Renal pelvis (tissue), 4 donors: Measurements from ENCODE around the gene ZNF746. TPM values are rescaled to one million over a fixed set of nuclear protein-coding genes. Genes with fewer than 3 reads are reported as not detected.
"Not testable (repeated sequence)": the region's sequence is repeated elsewhere in the genome, so short reads cannot be mapped to it uniquely, and the experiment has no call there.

Source experiments
- DNase-seq: peaks from one replicate; pipeline ENCODE4 v3.0.0-alpha.2; 2013
- polyA plus RNA-seq, 3 donors: library from polyadenylated mRNA; unstranded; fragments of 120-200 nt; gene quantifications; one replicate each; pipeline ENCODE4 v1.2.1, GENCODE V29; 2013; ENCODE audit not compliant: insufficient read length in 3 of 3

The ZNF746 gene
- polyA plus RNA-seq, 3 donors: 14.9 to 19.2 (median 15.0) TPM

DNA sequence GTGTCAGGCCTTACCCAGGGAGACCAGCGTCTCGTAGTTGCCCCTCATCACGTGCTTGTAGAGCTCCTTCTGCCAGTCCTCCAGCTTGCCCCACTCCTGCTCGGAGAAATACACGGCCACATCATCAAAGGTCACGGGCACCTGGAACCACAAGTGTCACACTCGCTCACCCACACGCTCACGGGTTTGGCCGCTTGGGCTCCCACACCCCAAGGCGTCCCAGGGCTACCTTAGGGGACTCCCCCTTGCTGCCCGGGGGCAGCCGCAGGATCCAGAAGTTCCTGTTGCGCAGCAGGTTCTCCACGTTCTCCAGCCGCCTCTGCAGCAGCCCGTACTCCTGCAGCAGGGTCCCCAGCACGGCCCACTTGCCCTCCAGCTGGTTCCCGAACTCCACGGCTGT is 3.6 kb downstream of the ZNF746 start:
- DNase-seq: not testable (repeated sequence)

GRCh38 chr7:149493366-149493765 is 4.2 kb downstream of the ZNF746 start:
- no peak for DNase-seq

GRCh38 chr7:149490083-149490760 is 7.4 kb downstream of the ZNF746 start:
- DNase-seq: no peak

- DNase-seq: no peak
Measured at GRCh38 chr7:149489391-149490024, 8.1 kb downstream of the ZNF746 start.

- DNase-seq: no peak
Measured at GRCh38 chr7:149479568-149479967, 18.0 kb downstream of the ZNF746 start.

GRCh38 chr7:149478754-149479153 is 18.9 kb downstream of the ZNF746 start:
- DNase-seq: no peak

- DNase-seq: no peak
Measured at GRCh38 chr7:149477494-149478443, 19.8 kb downstream of the ZNF746 start.

GRCh38 chr7:149476791-149477190 is 20.8 kb downstream of the ZNF746 start:
- no peak for DNase-seq

DNA sequence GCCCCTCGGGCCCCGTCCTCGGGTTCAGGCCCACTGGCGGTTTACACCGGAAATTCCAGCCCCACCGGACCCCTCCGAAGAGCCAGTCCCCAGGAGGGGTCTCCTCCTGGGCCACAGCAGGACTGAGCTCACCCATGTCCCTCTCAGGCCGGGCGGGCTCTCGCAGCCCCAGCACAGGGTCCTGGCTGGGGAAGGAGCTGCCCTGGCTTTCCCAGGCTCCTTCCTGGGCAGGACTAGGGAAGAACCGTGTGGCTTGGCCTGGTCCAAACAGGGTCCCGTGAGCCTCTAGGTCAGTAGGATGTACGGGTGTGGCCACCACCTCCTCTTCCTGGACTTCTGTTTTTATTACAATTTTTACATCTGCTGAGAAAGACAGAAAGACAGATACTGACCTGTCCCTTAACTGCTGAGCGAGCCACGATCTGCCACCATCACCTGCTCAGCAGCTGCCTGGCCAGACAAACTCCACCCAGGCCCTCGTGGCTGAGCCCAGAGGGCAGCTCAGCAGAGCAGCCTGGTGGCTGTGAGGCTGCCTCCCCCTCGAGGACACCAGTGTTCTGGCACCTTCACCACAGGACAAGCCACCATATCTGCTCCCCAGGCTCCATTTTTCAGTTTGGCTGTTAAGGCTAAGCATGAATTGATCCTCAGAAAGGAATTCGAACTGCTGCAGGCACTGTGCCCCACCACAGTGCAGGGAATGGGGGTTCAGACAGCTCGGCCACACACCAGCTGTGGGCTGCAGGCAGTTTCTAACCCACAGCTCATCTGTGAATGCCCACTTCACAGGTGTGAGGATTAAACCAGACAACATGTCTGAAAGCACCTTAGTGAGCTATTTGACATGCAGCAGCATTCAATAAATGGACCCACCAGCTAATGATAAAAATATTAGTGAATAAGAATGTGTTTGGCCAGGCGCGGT is 22.2 kb downstream of the ZNF746 start:
- no peak for DNase-seq

DNA sequence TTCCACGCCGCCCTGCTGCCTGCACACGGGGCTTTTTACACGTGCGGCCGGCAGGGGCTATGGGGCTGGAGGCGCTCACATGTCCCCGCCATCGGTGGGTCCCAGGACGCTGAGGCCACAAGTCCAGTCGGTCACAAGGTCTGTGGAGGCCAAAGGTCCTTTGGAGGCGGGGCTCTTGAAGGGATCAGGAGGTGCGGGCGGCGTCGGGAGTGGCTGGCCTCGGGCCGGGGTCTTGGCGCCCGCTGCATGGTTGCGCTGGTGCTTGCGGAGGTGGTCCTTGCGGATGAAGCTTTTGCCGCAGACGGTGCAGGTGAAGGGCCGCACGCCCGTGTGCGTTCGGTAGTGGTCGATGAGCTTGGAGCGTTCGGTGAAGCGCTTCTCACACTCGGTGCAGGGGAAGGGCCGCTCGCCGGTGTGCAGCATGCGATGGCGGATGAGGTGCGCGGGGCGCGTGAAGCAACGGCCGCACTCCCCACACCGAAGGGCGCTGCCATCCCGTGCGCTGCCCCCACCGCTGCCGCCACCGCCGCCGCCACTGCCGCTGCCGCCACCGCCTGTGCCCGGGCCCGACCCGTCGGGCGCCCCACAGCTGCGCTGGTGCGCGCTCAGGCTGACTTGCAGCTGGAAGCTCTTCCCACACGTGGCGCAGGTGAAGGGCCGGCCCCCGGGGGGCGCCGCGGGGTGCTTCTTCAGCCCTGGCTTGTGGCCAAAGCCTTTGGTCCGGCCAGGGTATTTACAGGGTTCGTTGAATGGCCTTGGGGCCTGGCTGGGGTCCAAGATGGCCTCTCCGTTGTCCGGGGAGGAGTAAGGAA is 23.1 kb downstream of the ZNF746 start:
- no peak for DNase-seq

DNA sequence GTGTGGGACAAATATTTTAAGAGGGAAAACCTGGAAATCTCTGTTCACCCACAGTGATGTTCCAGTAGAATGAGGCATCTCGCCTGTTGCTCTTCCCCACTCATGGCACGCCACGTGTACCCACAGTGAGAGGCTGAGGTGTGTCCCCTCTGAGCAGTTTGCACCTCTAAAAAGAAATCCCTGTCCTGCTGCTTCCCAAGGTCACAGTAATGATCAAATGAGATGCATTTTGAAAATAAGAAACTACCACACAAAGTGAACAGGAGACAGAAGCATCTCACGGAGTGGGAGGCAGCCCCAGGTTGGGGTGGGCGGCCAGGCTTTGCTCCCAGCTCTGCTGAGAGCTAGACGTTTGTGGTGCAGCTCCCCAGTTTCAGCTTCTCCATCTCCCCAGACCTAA is 24.4 kb downstream of the ZNF746 start:
- DNase-seq: no peak

DNA sequence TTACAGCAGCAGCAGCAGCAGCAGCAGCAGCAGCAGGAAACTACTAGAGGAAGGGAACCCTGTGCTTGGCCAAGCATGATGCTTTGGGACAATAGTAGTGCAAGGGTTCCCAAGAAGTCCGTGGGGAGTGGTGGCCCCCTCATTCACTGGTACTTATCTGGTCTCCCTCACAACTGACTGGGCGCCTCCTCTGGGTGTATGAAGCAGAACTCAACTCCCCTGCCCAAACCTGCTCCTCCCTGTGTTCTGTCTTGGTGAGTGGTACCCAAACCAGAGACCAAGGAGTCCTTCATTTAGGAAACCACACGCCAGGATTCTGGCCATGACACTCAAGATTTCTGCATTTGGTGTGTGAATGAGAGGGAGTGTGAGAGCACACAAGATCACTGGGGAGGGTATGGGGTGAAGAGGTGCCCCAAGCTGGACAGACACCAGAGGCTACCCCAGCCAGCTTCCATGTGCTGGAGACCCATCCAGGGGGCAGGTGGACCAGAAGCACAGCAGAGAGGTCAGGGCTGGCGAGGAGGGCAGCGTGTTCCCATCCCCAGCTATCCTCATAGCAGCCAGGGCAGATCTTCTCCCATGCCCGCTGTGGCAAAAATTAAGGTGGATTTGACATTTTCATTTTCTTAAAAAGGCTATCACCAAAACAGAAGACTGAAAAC is 26.2 kb downstream of the ZNF746 start:
- DNase-seq: no peak

GRCh38 chr7:149469806-149470205 is 27.8 kb downstream of the ZNF746 start:
- no peak for DNase-seq

DNA sequence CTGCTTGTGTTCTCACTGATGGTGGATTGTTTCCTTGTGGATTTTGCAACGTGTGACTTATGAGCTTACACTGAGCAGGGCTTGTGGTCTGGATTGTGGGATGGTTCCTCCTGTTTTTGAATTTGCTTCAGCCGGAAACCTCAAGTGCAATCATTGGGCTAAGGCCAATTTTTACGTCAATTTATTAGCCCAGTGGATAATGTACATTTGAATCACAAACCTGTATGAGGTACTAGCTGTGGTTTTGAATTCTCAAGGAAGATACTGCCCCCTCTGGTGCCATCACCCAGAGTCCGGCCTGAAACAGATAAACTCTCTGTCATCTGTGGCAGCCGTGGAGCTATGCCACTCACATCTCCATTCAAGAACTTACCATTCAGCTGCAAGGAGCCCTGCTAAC is 29.4 kb downstream of the ZNF746 start:
- no peak for DNase-seq

- no peak for DNase-seq
Measured at GRCh38 chr7:149467321-149467859, 30.2 kb downstream of the ZNF746 start.

DNA sequence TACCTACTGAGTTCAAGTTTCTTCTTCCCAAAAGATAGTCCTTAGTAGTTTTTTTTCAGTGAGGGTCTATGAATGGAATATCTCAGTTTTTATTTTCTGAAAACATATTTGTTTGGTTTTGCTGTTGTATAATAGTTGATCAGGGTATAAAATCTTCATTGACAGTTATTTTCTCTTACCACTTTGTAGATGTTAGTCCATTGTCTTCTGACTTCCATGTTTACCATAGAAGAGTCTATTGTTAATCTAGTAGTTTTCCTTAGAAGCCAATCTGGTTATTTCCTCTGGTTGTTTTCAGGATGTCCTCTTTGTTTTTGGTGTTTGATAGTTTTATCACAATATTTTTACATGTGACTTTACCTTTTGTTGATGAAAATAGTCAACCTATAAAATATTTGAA is 31.2 kb downstream of the ZNF746 start:
- DNase-seq: no peak

DNA sequence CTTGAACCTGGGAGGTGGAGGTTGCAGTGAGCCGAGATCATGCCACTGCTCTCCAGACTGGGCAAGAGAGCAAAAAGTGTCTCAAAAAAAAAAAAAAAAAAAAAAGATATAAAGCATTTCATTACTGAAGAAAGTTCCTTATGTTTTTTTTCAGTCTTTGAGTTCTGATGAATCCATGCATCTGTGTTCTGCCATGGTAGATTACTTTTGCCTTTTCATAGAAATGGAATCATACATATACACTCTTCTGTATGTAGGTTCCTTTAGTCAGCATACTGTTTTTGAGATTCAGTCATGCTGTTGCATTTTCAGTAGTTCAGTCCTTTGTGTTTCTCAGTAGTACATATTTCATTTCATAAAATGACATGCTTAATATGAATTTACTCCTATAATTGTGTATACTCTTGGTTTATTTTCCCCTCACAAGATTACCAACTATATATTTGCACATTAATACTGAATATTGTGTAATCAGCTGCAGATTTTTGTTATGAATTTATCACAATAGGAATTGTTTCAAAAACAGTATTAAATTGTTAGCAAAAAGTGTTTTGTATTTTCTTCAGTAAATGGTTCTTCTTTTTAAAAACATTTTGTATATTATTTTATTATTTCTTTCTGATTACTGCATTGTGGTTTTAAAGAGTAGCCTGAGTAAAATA is 34.0 kb downstream of the ZNF746 start:
- no peak for DNase-seq

DNA sequence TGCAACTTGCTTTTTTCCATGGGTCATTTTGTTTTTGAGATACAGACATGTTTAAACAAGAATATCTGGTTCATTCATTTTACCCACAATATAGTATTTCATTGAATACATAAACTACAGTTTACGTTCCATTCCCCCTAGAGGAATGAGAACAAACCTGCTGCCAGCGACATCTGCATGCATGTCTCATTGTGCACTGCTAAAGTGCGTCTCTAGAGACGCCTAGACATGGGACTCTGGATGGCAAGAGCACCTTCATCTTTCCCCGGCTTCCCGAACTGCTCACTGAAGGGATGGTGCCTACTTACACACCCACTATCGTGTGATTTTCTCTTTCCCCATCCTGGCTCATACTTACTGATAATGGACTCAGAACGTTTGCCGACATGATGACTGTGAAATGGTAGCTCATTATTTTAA is 35.5 kb downstream of the ZNF746 start:
- DNase-seq: no peak
